SK-N-SH treated with all-trans-retinoic acid at 6 μM for 48 hours (cell line): ENCODE measurements around the gene ARID5A.
A peak's percentile ranks its signal among the peaks of the same experiment; 100 is the strongest.

Source experiments
- ATAC-seq: fragments of 200-7000 bp; cut with Tn5 transposase; 3 replicates; pipeline ENCODE4 v1.9.1; 2020; ENCODE audit warnings: mild to moderate bottlenecking, moderate library complexity
- ARNTL ChIP-seq: fragments of 450-650 bp; formaldehyde crosslinking; IDR thresholded peaks from 2 replicates; pipeline ENCODE4 v1.5.0; 2020; ENCODE audit warnings: low read depth, mild to moderate bottlenecking, moderate library complexity, borderline replicate concordance
- CSDC2 ChIP-seq: fragments of 250-450 bp; sonication (Bioruptor Pico); IDR thresholded peaks from 2 replicates; pipeline ENCODE4 v1.5.0; 2020; ENCODE audit warnings: mild to moderate bottlenecking, moderate library complexity
- ESRRG ChIP-seq: fragments of 250-450 bp; sonication (Bioruptor Pico); IDR thresholded peaks from 2 replicates; pipeline ENCODE4 v1.6.1; 2021; ENCODE audit warnings: mild to moderate bottlenecking
- GLIS3 ChIP-seq: fragments of 250-450 bp; sonication (Bioruptor Pico); IDR thresholded peaks from 2 replicates; pipeline ENCODE4 v1.5.0; 2020; ENCODE audit warnings: mild to moderate bottlenecking, moderate library complexity
- ISL1 ChIP-seq: fragments of 250-450 bp; sonication (Bioruptor Pico); IDR thresholded peaks from 2 replicates; pipeline ENCODE4 v2.1.2; 2022; ENCODE audit warnings: mild to moderate bottlenecking, moderate library complexity
- PPARA ChIP-seq: fragments of 250-450 bp; sonication (Bioruptor Pico); IDR thresholded peaks from 2 replicates; pipeline ENCODE4 v1.5.0; 2020; ENCODE audit warnings: mild to moderate bottlenecking, borderline replicate concordance
- SNAI2 ChIP-seq: fragments of 250-450 bp; sonication (Bioruptor Pico); IDR thresholded peaks from 2 replicates; pipeline ENCODE4 v1.5.0; 2020; ENCODE audit warnings: mild to moderate bottlenecking, moderate library complexity
- TCF4 ChIP-seq: fragments of 250-450 bp; sonication (Bioruptor Pico); IDR thresholded peaks from 2 replicates; pipeline ENCODE4 v1.8.0; 2021; ENCODE audit warnings: mild to moderate bottlenecking, moderate library complexity, borderline replicate concordance
- TOX ChIP-seq: fragments of 250-450 bp; sonication (Bioruptor Pico); IDR thresholded peaks from 2 replicates; pipeline ENCODE4 v1.8.0; 2021; ENCODE audit warnings: mild to moderate bottlenecking, moderate library complexity, borderline replicate concordance
- ZC3H10 ChIP-seq: fragments of 250-450 bp; sonication (Bioruptor Pico); IDR thresholded peaks from 2 replicates; pipeline ENCODE4 v1.5.1; 2021; ENCODE audit warnings: mild to moderate bottlenecking, moderate library complexity
- ZFP30 ChIP-seq: fragments of 450-650 bp; formaldehyde crosslinking; IDR thresholded peaks from 2 replicates; pipeline ENCODE4 v1.5.0; 2022; ENCODE audit warnings: mild to moderate bottlenecking, moderate library complexity
- ZNF565 ChIP-seq: fragments of 450-650 bp; formaldehyde crosslinking; conservative IDR thresholded peaks from 2 replicates; pipeline ENCODE4 v1.5.0; 2020; ENCODE audit warnings: low read depth, mild to moderate bottlenecking, moderate library complexity
- ZNF70 ChIP-seq: fragments of 450-650 bp; formaldehyde crosslinking; IDR thresholded peaks from 2 replicates; pipeline ENCODE4 v1.5.0; 2020; ENCODE audit warnings: mild to moderate bottlenecking, moderate library complexity
- TF ChIP-seq, protein P1 (sequence below): fragments of 250-450 bp; sonication (Bioruptor Pico); IDR thresholded peaks from 2 replicates; pipeline ENCODE4 v1.8.0; 2020; ENCODE audit warnings: mild to moderate bottlenecking, moderate library complexity, borderline replicate concordance
- TF ChIP-seq, protein P2 (sequence below): fragments of 250-450 bp; sonication (Bioruptor Pico); IDR thresholded peaks from 2 replicates; pipeline ENCODE4 v1.5.1; 2021; ENCODE audit warnings: mild to moderate bottlenecking, moderate library complexity
- TF ChIP-seq, protein P3 (sequence below): fragments of 250-450 bp; sonication (Bioruptor Pico); IDR thresholded peaks from 2 replicates; pipeline ENCODE4 v1.8.0; 2021; ENCODE audit warnings: low read depth, mild to moderate bottlenecking, moderate library complexity, borderline replicate concordance
- TF ChIP-seq, protein P4 (sequence below): fragments of 250-450 bp; sonication (Bioruptor Pico); IDR thresholded peaks from 2 replicates; pipeline ENCODE4 v1.5.1; 2020; ENCODE audit warnings: low read depth, mild to moderate bottlenecking, moderate library complexity

ARID5A gene

DNA sequence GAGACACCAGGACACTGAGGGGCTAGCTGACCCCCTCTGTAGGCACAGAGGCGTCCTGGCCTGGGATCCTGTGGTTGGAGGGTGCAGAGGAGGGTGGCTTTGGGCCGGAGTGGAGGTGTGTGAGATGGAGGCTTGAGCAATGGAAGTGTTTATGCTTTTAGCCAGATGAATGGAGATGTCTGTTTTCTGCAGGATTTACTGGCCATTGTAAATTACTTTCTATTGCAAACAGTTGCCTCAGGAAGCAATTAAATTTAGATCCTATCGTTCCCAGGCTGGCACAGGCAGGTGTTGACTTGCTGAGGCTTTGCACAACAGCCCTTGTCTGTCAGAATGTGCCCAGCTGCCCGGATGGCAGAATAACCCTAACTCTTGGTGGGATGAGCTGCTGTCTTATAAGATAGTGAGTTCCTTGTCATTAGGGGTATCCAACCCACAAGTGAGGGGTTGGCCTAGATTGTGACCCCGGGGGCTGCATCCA, 1.8 kb upstream of the ARID5A start:
- TF ChIP-seq, protein P1, sequence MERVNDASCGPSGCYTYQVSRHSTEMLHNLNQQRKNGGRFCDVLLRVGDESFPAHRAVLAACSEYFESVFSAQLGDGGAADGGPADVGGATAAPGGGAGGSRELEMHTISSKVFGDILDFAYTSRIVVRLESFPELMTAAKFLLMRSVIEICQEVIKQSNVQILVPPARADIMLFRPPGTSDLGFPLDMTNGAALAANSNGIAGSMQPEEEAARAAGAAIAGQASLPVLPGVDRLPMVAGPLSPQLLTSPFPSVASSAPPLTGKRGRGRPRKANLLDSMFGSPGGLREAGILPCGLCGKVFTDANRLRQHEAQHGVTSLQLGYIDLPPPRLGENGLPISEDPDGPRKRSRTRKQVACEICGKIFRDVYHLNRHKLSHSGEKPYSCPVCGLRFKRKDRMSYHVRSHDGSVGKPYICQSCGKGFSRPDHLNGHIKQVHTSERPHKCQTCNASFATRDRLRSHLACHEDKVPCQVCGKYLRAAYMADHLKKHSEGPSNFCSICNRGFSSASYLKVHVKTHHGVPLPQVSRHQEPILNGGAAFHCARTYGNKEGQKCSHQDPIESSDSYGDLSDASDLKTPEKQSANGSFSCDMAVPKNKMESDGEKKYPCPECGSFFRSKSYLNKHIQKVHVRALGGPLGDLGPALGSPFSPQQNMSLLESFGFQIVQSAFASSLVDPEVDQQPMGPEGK (CRISPR knock-in tag): no peak
- TF ChIP-seq TOX (CRISPR knock-in tag): no peak
- 0 out of 2 replicates have a peak, but pooled peaks have one; percentile 17 for TF ChIP-seq TCF4 (CRISPR knock-in tag)
- TF ChIP-seq, protein P2, sequence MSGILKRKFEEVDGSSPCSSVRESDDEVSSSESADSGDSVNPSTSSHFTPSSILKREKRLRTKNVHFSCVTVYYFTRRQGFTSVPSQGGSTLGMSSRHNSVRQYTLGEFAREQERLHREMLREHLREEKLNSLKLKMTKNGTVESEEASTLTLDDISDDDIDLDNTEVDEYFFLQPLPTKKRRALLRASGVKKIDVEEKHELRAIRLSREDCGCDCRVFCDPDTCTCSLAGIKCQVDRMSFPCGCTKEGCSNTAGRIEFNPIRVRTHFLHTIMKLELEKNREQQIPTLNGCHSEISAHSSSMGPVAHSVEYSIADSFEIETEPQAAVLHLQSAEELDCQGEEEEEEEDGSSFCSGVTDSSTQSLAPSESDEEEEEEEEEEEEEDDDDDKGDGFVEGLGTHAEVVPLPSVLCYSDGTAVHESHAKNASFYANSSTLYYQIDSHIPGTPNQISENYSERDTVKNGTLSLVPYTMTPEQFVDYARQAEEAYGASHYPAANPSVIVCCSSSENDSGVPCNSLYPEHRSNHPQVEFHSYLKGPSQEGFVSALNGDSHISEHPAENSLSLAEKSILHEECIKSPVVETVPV: no peak
- TF ChIP-seq ISL1: no peak
- no peak for ATAC-seq

DNA sequence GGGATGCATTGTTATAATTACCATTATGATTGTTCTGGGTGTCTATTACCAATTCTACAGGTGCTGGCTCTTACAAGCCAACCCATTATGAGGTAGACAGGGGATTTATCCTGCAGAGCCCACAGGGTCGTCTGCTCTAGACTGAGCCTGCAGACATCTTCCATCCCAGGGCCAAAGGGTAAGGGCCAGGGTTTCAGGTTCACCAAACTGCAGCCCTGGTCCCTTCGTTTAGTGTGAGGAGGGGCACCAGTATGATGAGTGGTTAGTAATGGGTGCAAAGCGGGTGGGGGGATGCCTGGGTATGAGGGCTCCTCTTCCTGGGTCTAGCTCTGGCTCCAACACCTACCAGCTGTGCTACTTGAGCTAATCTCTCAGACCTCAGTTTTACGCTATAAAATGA, 1.2 kb upstream of the ARID5A start:
- ATAC-seq: no peak
- no peak for TF ChIP-seq ZC3H10
- TF ChIP-seq SNAI2: no peak
- TF ChIP-seq, protein P3, sequence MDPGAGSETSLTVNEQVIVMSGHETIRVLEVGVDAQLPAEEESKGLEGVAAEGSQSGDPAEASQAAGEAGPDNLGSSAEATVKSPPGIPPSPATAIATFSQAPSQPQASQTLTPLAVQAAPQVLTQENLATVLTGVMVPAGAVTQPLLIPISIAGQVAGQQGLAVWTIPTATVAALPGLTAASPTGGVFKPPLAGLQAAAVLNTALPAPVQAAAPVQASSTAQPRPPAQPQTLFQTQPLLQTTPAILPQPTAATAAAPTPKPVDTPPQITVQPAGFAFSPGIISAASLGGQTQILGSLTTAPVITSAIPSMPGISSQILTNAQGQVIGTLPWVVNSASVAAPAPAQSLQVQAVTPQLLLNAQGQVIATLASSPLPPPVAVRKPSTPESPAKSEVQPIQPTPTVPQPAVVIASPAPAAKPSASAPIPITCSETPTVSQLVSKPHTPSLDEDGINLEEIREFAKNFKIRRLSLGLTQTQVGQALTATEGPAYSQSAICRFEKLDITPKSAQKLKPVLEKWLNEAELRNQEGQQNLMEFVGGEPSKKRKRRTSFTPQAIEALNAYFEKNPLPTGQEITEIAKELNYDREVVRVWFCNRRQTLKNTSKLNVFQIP (CRISPR knock-in tag): no peak
- TF ChIP-seq TOX (CRISPR knock-in tag): no peak
- no peak for TF ChIP-seq ARNTL (CRISPR knock-in tag)
- TF ChIP-seq ESRRG (CRISPR knock-in tag): no peak
- no peak for TF ChIP-seq PPARA
- no peak for TF ChIP-seq ISL1
- TF ChIP-seq, protein P4, sequence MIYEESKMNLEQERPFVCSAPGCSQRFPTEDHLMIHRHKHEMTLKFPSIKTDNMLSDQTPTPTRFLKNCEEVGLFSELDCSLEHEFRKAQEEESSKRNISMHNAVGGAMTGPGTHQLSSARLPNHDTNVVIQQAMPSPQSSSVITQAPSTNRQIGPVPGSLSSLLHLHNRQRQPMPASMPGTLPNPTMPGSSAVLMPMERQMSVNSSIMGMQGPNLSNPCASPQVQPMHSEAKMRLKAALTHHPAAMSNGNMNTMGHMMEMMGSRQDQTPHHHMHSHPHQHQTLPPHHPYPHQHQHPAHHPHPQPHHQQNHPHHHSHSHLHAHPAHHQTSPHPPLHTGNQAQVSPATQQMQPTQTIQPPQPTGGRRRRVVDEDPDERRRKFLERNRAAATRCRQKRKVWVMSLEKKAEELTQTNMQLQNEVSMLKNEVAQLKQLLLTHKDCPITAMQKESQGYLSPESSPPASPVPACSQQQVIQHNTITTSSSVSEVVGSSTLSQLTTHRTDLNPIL (CRISPR knock-in tag): no peak
- no peak for TF ChIP-seq GLIS3
- TF ChIP-seq, protein P2: no peak

DNA sequence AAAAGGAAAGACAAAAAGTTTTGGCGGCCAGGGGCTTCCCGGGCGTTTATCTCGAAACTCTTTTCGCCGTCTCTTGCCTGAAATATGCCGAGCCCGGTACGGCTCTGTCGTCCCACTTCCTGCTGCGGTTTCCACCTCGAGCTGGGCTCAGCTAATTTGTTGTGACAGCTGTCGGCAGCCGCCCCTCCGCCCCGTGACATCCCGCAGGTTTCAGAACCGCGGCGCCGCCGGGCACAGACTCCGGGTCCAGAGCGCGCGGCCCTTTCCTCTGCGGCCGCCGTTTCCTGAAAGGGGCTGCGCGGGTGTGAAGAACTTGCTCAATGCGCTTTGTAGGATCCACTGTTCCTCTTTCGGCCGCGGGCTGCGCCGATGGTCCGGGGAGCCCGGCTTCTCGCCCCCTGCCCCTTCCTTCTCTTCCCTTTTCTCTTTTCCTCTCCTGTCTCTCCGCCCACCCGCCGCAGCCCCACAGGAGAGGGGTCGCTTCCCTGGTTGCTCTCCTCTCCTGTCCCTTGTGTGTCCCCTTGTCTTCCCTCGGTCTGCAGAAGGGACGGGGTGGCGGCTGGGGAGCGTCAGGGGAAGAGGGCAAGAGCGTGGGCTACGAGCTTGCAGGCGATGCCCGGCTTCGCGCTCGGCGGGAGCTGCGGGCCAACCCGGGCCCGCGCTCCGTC, 648 bp downstream of the ARID5A start:
- ATAC-seq: peak; percentile 42
- TF ChIP-seq ZC3H10 (no peak), CSDC2 (CRISPR knock-in tag) (no peak), ESRRG (CRISPR knock-in tag) (no peak), ZFP30 (CRISPR knock-in tag) (no peak), TCF4 (CRISPR knock-in tag) (no peak), ZNF70 (CRISPR knock-in tag) (no peak), ZNF565 (CRISPR knock-in tag) (no peak), GLIS3 (no peak)
- TF ChIP-seq, protein P1 (CRISPR knock-in tag): no peak
